AG04450 (cell line): ENCODE data around the gene SLF2. TPM values are rescaled to one million over a fixed set of nuclear protein-coding genes. Genes with fewer than 3 reads are reported as not detected.

ENCODE experiments used
- CTCF ChIA-PET: fragments of 300-600, 350-600 bp; formaldehyde crosslinking; extraction: SDS; loops from one replicate; lab custom pipeline; 2022; ENCODE audit warnings: antibody characterized with exemption, inconsistent platforms; lab: Charles Lee
- POLR2A ChIA-PET: fragments of 350-600 bp; formaldehyde crosslinking; extraction: SDS; loops from one replicate; lab custom pipeline; 2021; ENCODE audit warnings: antibody characterized with exemption, inconsistent platforms; lab: Yijun Ruan, JAX
- DNase-seq: peaks from one replicate; pipeline ENCODE4 v3.0.0-alpha.2; 2011; ENCODE audit warnings: low read depth, low spot score
- H3K27ac ChIP-seq: one replicate; pipeline ENCODE4 v1.5.1; 2012; ENCODE audit warnings: low read depth, low read length, control low read depth
- H3K27me3 ChIP-seq: one replicate; pipeline ENCODE4 v1.6.0; 2012; ENCODE audit warnings: low read length; ENCODE audit not compliant: control insufficient read depth, insufficient read depth
- H3K4me3 ChIP-seq: 2 replicates; pipeline ENCODE4 v1.5.1; 2011; ENCODE audit warnings: mild to moderate bottlenecking, low read depth, low read length, control low read depth
- H3K9me3 ChIP-seq: 2 replicates; pipeline ENCODE4 v1.5.1; 2012; ENCODE audit warnings: low read length; ENCODE audit not compliant: control insufficient read depth, insufficient read depth
- CTCF ChIP-seq: IDR thresholded peaks from 2 replicates; pipeline ENCODE4 v1.5.1; 2011; ENCODE audit warnings: low read depth, low read length, control low read depth, inconsistent platforms
- polyA plus RNA-seq: library from polyadenylated mRNA; depleted of rRNA; stranded (reverse); fragments of >200 nt; gene quantifications from 2 replicates; pipeline ENCODE4 v1.2.3, GENCODE V29; 2011

Gene SLF2
- polyA plus RNA-seq, 1 experiment = 19.0 TPM

DNA sequence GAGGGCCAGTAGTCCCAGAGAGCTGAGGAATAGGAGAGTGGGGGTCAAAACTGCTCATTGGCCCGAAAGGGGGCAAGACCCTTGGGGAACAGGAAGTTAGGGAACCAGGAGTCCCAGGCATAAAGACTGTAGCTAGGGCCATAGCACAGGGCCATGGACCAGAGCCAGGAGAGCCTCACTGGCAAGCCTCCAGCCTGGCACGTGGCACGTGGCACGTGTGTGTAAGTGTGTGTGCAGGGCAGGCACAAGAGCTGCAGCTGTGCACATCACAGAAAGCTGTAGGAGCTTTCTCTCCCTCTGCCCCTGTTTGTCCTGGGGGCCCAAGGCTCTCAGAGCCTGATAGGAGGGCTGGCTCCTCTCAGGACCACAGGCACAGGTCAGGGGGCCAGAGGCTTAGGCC is 47.8 kb upstream of the SLF2 start:
- no peak overlapping the region for H3K4me3 ChIP-seq
- no peak for TF ChIP-seq CTCF
- no peak overlapping the region for H3K27ac ChIP-seq
- ChIA-PET CTCF (interaction anchor here (0.8 kb wide), 1 partner anchor 329 kb away, joined by 3 read pairs; the partner anchor contains the start of gene HIF1AN), POLR2A (no interaction called here)
- H3K9me3 ChIP-seq = no peaks in the 10 kb centered on the region
- peaks cover 47% of the 10 kb centered on the region for H3K27me3 ChIP-seq
- DNase-seq = no peak

- CTCF ChIA-PET = interaction anchor here (2.4 kb wide), 1 partner anchor 12 kb away, joined by 14 read pairs; no protein-coding TSS in a partner anchor
- no peak for TF ChIP-seq CTCF
- no peak overlapping the region for H3K27ac ChIP-seq
- peaks cover 40% of the 10 kb centered on the region for H3K27me3 ChIP-seq
- POLR2A ChIA-PET = no interaction called here
- H3K4me3 ChIP-seq = no peak overlapping the region
- no peaks in the 10 kb centered on the region for H3K9me3 ChIP-seq
- no peak for DNase-seq
These were observed 46.8 kb upstream of the SLF2 start for GRCh38 chr10:100866010-100866409.

- ChIA-PET CTCF (interaction anchor here (2.4 kb wide), 1 partner anchor 12 kb away, joined by 14 read pairs; no protein-coding TSS in a partner anchor), POLR2A (no interaction called here)
- Histone ChIP-seq H3K9me3 (no peaks in the 10 kb centered on the region), H3K27ac (no peak overlapping the region), H3K27me3 (peaks cover 39% of the 10 kb centered on the region), H3K4me3 (no peak overlapping the region)
- DNase-seq = no peak
- TF ChIP-seq CTCF = no peak
These were observed 46.1 kb upstream of the SLF2 start for GRCh38 chr10:100866575-100867098.

DNA sequence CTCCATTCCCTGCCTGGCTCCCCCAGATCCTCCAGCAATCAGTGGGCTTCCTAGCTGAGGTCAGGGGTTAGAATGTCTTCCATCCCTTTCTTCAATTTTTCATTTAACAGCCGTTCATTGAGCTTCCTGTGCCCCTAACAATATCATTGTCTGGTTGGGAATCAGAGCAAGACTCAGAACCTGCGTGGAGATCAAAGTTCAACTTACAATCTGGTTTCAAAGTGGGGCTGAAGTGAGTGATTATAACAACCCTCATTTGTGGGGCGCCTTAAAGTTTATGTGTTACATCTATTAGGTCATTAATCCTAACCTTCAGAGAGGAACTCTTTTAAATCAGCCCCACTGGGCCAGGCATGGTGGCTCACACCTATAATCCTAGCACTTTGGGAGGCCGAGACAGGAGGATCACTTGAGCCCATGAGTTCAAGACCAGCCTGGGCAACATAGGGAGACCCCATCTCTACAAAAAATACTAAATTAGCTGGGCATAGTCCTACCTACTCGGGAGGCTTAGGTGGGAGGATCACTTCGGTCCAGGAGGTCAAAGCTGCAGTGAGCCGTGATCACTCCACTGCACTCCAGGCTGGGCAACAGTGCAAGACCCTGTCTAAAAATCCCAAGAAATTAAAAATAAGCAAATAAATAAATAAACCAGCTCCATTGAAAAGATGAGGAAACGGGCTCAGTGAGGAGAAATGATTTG is 45.4 kb upstream of the SLF2 start:
- Histone ChIP-seq H3K9me3 (no peaks in the 10 kb centered on the region), H3K4me3 (no peak overlapping the region), H3K27me3 (peaks cover 34% of the 10 kb centered on the region), H3K27ac (no peak overlapping the region)
- CTCF ChIA-PET = interaction anchor here (2.4 kb wide), 1 partner anchor 11 kb away, joined by 14 read pairs; no protein-coding TSS in a partner anchor
- POLR2A ChIA-PET = no interaction called here
- no peak for TF ChIP-seq CTCF
- no peak for DNase-seq

DNA sequence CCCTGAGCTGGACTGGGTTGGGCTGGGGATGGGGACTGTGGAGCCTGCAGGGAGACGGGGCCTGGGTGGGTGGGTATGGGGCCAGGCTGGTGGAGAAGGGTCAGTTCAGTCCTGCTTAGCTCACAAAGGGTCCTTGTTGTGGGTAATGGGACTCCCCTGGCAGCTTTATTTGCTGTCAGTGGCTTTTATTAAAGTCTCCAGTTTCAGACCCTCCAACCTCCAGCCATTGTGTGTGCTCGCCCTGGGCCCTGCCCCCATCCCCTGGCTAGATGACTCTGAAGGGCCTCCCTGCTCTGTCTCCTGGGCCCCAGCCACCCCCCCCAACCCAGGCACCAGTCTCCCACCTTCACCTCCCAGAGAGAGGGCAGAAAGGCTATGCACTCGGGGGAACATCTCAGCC is 44.4 kb upstream of the SLF2 start:
- Histone ChIP-seq H3K27ac (no peak overlapping the region), H3K27me3 (peaks cover 30% of the 10 kb centered on the region), H3K9me3 (no peaks in the 10 kb centered on the region), H3K4me3 (no peak overlapping the region)
- DNase-seq = no peak
- CTCF ChIA-PET = interaction anchor here (2.4 kb wide), 1 partner anchor 10 kb away, joined by 14 read pairs; no protein-coding TSS in a partner anchor
- no peak for TF ChIP-seq CTCF
- POLR2A ChIA-PET = no interaction called here
